Peyer's patch (tissue), 4 donors: Measurements from ENCODE around the gene WDR86.

ENCODE experiments used
- CTCF ChIP-seq, 6 experiments: fragments of 450-650 bp in 4 of 6; fragments of 200-600 bp in 2 of 6; sonication (generic) in 1 of 6; IDR thresholded peaks; one replicate each; pipeline ENCODE4 v1.5.1; 2017 to 2019; ENCODE audit warnings: antibody characterized with exemption in 6 of 6, mild to moderate bottlenecking in 3 of 6, moderate library complexity in 1 of 6
- POLR2A ChIP-seq, 2 donors: fragments of 450-650 bp; IDR thresholded peaks; one replicate each; pipeline ENCODE4 v1.5.1; 2017; ENCODE audit warnings: antibody characterized with exemption in 2 of 2, mild to moderate bottlenecking in 2 of 2, moderate library complexity in 2 of 2

GRCh38 chr7:151405056-151405455, 4.8 kb downstream of the WDR86 start:
- no peak for TF ChIP-seq POLR2A (IDR thresholded peaks at IDR 0.05)
- no peak for TF ChIP-seq CTCF (IDR thresholded peaks at IDR 0.05)
